Activated CD8-positive, alpha-beta memory T cell treated with anti-CD3 and anti-CD28 coated beads for 48 hours (primary cell): ENCODE measurements around the gene KIAA1671.

Experiments used
- DNase-seq, 3 experiments: peaks; one replicate each; pipeline ENCODE4 v3.0.0-alpha.2; 2020; ENCODE audit warnings: low read depth in 2 of 3, low spot score in 2 of 3

The KIAA1671 gene

DNA sequence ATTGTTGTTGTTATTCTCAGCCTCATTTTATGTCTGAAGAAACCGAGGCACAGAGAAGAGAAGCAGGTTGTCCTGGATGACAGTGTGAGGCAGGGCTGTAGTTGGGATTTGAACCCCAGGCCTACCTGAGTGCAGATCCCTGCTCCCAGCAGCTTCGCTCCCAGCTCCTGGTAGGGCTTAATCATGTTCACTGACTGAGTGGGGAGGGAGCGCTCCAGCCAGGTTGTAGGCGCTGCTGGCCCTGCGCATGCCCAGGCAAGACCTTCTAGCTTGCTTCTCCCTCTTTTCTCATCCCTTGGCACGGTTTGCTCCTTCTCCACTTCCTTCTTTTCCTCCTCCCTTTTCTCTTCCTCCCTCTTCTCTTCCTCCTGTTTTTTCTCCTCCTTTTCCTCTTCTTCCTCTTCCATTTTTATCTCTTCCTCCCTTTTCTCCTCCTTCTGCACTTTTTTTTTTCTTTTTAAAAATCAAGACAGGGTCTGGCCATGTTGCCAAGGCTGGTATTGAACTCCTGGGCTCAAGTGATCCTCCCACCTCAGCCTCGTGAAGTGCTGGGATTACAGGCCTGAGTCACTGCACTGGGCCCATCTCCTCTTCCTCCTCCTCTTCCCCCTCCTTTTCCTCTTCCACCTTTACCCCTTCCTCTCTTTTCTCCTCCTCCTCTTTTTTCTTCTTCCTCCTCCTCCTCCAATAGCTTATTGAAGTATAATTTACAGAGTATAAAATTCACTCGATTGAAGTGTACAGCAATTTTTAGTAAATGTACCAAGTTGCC is 109.3 kb downstream of the KIAA1671 start:
- no peak for DNase-seq

DNA sequence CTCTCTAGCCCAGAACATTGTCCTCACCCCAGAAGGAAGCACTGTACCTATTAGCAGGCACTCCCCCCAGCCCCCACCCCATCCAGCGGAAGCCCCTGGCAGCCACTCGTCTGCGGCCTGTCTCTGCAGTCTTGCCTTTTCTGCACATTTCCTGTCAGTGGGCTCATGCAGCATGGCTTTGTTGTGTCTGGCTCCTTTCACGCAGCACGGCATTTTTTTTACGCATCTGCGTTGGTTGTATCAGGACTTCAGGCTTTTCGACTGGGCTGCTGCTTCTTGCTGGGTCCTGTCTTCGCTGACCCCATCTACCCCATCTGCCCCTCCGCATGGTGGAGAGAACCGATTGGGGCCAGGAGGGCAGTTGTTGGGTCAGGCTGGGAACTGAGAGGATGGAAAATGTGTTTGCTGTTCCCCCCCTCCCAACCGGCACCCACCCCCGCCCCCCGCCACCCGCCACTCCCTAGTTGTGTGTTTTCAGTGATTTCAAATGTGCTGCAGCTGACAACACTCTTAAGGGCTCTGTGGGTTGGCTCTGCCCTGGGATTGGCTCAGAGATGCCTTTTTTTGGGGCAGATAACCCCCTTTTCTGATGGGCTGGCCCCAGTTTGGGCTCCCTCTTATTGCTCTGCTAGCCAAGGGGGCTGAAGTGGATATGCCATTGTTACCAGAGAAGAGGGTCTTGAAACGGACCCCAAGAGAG is 110.0 kb downstream of the KIAA1671 start:
- no peak for DNase-seq

DNA sequence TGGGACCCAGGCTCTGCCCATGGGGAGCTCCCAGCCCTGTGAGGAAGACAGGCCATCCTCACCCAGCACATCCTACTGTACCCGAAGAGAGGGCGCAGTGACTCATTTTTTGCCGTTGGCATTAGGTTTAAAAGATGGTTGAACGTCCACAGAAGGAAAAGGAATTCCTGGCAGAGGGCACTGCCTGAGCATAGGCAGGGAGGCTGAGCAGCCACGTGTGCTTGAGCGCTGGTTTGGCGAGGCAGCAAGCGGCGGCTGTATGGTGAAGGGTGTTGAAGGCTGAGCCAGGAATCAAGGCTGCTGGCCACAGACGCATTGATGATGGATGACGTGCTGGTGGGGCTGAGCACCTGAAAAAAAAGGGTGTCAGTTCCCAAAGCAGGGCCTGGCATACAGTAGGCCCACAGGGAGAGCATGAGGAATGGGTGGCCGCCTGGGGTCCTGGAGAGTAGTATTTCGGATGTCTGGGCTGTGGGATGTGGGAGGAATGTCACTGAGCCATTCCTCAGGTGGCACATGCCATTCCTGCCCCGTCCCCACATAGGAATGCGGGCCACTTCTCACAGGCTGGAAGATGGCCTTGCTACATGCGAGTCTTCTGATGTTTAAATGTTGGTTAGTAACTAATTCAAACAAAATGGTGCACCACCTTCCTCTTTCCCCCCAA is 112.5 kb downstream of the KIAA1671 start:
- DNase-seq: no peak

DNA sequence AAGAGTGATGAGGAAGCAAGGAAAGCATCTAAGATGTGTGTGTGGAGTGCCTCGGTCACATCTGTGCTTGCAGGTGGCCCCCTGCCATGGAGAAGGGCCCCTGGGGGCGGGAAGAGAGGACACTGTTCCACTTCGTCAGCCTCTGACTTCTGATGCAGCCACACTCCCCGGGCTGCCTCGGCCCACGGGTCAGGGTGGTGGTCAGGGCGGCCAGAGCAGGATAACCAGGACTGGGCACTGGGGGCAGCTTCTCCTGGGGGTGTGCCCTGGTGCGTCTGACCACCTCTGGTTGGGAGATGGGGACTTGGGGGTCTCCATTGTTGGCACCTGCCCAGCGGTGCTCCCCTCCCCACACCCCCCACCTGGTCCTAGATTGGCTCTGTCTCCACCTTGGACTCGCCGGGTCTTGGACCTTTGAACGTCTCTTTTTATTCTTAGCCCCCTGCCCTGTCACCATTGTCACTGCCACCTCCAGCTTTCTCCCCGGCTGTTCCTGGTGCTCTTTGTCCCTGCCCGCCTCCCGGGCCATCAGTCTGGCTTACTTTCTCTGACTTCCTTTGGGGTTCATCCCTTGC is 114.4 kb downstream of the KIAA1671 start:
- no peak for DNase-seq

DNA sequence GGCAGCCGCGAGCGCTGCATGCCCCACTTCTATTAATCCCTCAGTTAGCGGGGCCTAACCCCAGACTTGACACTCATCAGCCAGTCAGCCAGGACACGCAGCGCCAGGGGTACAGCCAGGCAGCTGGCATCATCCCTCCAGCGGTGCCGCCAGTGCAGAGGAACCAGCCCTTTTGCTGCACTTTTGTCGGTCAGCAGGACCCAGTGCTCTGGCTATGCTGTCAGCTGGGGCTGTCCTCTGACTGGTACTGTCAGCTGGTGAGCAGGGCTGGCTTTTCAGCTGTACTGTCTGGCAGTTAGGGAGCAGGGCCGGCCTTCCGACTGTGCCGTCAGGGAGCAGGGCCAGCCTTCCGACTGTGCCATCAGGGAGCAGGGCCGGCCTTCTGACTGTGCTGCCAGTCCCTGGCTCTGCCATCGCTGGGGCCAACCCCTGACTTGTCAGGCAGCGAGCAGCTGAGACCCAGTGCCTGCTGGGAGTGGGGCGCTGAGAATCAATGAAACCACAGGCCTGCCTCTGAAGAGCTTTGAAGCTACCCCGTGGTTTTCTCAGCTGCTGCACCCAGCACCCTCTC is 115.4 kb downstream of the KIAA1671 start:
- no peak for DNase-seq

DNA sequence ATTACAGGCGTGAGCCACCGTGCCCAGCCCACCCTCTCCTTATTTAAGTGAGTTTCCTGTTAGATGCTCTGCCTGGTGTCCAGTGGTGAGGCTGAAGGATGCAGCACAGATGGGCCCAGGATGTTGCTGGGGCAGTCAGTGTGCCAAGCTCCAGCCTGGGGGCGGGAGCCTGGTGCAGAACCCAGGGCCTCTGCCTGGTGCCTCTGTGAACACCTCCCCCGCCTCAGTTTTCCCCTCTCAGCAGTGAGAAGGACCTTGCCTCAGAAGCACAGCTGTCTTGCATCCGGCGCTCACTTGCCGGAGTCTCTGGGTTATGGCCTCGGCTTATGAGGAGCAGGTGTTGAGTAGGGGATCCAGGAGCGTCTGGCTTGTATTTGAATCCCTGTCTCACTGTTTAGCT is 116.2 kb downstream of the KIAA1671 start:
- DNase-seq: no peak

DNA sequence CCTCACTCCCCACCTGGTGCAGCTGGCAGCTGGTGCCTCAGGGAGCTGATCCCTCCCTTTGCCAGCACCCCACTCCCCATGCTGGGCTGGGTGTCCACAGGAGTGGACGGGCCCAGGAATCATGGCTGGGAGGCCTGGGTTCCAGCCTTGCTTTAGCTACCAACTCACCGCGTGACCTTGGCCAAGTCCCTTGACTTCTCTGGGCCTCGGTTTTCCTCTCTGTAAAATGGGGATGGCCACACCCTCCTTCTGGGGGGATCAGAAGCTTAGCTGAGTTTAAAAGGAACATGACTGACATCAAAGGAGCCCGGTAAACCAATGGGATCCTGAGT is 116.9 kb downstream of the KIAA1671 start:
- no peak for DNase-seq

DNA sequence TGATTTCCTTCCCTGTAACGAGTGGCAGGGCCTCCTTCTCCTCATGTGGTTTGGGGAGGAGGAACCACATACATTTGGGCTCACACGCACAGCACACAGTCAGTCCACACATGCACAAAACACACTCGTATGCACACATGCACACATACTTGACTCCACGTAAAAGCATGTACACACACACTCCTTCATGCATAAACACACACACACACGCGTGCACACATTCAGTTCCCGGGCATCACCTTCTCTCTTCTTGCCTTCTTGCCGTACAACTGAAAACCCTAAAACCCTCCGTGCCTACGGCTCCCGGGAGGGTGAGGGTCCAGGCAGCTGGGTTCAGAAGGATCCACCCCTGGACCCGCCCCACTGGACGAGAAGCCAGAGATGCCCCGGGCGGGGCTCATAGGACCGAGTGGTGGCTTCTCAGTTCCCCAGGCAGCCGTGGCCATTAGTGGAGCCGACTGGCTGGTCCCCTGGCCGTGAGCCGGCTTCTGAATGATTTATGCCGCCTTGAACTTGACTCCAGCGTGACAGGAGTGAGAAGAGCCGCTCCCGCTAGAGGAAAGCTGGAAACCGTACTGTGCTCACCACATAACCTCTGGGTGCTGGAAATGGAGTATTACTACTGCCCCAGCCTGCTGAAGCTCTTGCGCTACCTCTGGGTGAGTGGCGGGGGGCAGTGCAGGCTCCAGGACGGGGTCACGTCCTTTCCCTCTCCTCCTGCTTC is 117.4 kb downstream of the KIAA1671 start:
- DNase-seq: no peak

DNA sequence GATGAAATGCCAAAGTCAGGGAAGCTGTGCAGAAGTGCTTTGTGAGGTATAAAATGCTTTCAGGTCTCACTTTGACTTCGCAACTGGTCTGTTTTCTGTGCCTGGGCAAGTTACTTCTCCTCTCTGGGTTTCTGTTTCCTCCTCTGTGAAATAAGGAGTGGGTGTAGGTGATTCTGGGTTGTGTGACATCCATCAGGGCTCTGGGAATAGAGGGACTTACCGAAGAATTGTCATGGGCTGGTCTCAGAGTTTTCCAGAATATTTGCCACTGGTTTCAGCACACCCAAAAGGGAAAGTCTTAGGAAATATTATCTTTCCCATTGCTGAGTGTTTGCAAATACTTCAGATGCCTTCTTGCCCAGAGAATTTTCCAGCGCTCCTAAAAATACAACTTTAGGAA is 118.4 kb downstream of the KIAA1671 start:
- DNase-seq: no peak

DNA sequence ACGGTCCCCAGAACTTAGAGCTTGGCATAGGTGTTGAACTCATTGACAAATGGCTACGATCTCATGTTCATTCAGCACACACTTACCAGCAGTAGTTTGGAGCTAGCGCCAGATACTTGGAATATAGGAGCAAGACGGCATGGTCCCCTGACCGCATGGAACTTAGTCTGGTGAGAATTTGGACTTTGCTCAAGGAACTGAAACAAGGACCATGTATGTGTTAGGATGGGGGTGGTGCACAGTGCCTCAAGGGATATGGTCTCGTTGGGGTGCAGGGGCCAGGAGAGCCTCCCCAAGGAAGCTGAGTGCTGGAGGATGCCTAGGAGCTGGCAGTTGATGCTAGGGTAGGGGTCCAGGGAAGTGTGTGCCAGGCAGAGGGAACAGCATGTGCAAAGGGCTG is 119.2 kb downstream of the KIAA1671 start:
- DNase-seq: no peak

DNA sequence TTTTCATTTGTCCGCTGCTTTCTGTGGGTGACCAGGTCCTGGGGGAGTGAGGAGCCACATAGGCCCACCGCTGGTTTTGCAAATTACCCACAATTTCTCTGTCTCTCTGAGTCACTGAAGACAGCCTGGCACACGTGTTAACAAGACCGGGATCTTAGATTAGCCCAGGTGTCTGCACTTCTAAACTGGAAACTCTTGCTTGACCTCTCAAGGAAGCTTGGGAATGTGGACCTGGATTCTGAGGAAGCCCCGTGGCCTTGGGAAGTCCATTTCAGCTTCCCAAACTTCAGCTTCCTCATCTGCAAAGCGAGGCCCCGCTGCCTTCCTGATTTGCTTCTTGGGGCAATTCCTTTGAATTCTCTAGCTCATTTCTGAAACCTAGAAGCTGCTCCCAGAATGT is 119.9 kb downstream of the KIAA1671 start:
- DNase-seq: no peak

DNA sequence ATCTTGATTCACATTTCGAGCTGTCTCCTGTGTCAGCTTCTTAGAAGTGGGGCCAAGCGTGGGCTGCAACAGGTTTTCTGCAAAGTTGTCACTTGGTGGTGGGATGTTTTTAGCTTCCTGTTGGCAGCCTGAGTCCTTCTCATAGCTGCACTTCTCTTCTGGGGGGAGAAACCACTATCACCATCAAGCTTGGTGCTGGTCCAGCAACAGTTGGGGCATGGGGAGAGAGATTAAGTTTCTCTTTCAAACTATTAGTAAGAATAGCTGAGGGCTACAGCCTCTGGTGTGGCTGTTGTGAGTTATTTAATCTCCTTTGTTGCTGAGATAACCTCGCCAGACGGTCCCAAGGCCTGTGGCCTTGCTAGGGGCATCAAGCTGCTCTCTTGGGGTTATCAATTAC is 123.8 kb downstream of the KIAA1671 start:
- DNase-seq: no peak

DNA sequence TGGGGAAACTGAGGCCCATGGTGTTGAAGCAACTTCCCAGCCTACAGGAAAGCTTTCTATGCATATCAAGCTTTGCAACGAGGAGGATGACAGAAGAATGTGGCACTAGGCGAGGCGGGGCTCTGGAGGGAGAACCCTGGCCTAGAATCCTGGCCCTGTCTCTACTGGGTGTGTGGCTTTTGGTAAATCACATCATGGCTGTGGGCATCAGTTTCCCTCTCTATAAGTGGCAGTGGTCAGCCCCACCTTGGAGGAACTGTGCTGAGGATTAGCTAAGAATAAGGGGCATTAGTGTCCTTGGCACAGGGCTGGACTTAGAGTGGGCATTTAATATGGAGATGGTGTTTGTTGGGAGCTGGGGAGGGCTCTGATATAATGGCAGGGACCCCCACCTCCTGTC is 124.5 kb downstream of the KIAA1671 start:
- DNase-seq: no peak

DNA sequence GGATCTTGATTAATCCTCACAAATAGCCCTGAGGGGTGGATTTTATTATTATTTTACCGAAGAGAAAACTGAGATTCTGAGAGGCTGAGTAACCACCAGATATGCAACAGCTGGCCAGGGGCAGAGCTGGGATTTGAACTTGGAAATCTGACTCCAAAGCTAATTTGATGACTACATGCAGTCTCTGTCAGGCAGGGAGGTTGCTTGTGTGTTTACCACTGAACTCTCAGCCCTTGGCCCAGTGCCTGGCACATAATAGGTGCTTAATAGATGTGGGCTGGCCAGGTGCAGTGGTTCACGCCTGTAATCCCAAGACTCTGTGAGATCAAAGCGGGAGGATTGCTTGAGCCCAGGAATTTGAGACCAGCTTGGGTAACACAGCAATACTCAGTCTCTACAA is 125.4 kb downstream of the KIAA1671 start:
- DNase-seq: no peak

DNA sequence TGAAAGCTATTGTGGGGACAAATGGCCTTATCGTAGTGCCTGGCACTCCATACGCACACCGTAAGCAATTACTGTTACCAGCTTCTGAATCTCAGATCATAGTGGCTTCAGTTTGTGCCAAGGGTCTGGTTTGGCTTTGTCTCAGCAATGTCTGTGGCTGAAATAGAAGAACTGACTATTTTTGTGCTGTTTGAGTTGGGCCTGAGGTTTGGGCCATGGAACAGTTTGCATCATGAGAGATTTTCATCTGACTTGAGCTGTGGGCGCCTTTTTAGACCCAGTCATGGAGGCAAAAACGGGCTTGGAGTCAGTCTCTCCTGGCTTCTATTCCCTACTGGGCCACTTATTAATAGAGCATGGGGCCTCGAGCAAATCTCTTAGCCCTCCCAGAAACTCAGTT is 126.1 kb downstream of the KIAA1671 start:
- no peak for DNase-seq

DNA sequence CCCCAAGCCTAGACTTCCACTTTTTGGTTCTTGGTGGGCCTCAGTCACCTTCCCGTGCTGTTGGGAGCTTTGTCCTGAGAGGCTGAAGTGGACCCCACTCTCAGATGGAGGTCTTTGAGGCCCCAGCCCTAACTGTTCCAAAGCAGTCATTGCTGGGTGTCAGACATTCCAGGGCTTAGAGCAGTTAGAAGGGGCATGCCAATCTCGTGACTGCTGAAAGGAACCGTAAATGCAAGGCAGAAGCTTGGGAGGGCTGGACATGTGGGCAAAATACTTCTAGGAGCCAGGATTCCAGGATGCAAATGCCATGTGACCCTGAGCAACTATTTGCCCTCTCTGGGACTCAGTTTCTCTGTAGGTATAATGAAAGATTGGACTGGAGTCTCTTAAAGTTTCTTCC is 128.3 kb downstream of the KIAA1671 start:
- no peak for DNase-seq

DNA sequence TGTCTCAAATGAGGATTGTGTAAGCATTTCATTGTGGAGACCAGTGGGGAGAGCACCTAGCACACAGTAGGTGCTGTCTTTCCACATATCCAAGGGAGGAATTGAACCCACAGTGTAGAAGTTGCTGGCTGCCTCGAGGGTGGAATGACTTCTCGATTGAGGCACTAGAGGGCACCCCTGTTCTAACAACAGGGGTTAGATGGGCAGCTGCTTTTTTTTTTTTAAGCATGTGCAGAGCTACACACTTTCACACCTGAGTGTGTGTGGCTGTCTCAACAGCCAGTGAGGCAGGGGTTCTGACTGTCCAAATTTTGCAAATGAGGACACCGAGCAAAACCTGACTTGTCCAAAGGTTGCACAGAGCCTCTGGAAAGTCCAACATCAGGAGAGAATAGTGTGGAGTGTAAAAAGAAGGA is 128.9 kb downstream of the KIAA1671 start:
- no peak for DNase-seq

DNA sequence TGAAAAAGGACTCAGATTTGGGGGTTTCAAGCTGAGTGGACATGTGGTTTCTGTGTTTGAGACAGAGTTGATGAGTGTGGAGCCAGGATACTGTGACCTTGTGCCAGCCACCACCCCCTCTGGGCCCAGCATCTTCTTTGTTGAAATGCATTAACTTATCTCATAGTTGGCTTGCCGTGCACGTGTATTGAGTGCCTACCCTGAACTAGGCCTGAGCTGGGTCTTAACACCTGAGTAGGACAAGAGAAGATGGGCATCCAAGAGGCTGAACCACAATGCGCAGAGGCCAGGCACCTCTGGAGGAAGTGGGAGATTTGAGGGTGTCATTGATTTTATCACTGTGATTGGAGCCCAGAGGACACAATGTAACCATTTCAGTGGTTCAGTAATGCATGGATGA is 129.6 kb downstream of the KIAA1671 start:
- DNase-seq: no peak

DNA sequence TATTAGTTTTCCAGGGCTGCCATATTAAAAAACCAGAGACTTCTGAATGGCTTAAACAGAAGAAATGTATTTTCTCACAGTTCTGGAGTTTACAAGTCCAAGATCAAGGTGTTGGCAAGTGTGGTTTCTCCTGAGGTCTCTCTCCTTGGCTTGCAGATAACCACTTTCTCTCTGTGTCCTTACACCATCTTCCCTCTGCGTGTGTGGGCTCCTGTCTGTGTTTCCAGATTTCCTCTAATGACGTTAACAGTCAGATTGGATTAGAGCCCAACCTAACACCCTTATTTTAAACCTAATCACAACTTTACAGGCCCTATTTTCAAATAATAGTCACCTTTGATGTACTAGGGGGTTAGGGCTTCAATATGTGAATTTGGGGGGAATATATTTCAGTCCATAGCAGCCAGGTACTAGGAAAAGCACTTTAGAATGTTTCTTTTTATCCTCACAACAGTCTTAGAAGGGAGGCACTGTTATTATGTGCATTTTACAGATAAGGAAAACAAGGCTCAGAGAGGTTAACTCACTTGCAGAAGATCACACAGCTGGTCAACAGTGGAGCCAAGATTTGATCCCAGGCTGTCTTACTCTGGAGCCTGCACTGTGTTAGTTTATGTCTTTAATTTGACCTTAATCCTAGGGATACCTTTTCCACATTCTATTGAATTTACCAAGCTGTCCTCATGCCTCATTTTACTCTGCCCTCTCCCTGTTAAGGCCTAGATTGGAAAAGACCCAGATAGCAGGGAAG is 130.7 kb downstream of the KIAA1671 start:
- DNase-seq: no peak

DNA sequence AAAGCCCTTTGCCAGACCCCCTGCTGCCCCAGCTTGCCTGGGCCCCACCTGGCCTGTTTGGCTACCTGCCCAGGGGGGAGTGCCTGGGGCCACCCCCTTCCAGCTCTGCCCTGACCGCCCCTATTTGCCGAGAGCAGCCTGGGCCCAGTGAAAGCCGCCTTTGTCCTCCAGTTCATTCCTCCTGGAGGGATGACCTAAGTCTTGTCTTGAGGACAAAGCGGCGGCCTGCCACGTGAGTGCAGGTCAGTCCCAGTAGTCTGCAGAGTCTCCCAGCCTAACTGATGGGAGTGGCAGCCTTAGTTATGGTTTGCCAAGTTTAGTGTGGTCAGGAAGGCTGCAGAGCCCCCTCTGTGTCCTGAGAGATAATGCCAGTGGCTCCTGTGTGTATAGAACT is 131.3 kb downstream of the KIAA1671 start:
- no peak for DNase-seq
